Right atrium auricular region (tissue), 2 donors: ENCODE data around the gene ITPKB. TPM values are rescaled to one million over a fixed set of nuclear protein-coding genes. Genes with fewer than 3 reads are reported as not detected.

Experiments
- DNase-seq: peaks from one replicate; pipeline ENCODE4 v3.0.0-alpha.2; 2019; ENCODE audit warnings: low spot score
- H3K27ac ChIP-seq, 2 donors: fragments of 200-600 bp; sonication (generic); 1 replicate in 1 of 2; 2 replicates in 1 of 2; pipeline ENCODE4 v1.5.1; 2016 to 2019
- H3K27me3 ChIP-seq, 2 donors: fragments of 200-600 bp; sonication (generic); one replicate each; pipeline versions ENCODE4 v1.5.1 to v1.6.0; 2017 to 2019
- H3K36me3 ChIP-seq: fragments of 200-600 bp; sonication (generic); one replicate; pipeline ENCODE4 v1.5.1; 2016
- H3K4me1 ChIP-seq, 2 donors: fragments of 200-600 bp; sonication (generic); one replicate each; pipeline versions ENCODE4 v1.5.1 to v1.6.0; 2017 to 2019
- H3K4me3 ChIP-seq, 2 donors: fragments of 200-600 bp; sonication (generic); 1 replicate in 1 of 2; 2 replicates in 1 of 2; pipeline ENCODE4 v1.5.1; 2017 to 2019; ENCODE audit warnings: mild to moderate bottlenecking in 1 of 2, moderate library complexity in 1 of 2
- H3K9me3 ChIP-seq, 2 donors: fragments of 200-600 bp; sonication (generic); one replicate each; pipeline ENCODE4 v1.5.1; 2019
- CTCF ChIP-seq, 2 donors: fragments of 200-600 bp; sonication (generic); IDR thresholded peaks; one replicate each; pipeline ENCODE4 v1.5.1; 2019; ENCODE audit warnings: antibody characterized with exemption in 2 of 2
- total RNA-seq, 2 donors: library from RNA; depleted of rRNA; stranded (reverse); fragments of >200 nt; gene quantifications; one replicate each; pipeline ENCODE4 v1.1.0, GENCODE V29; 2016

The ITPKB gene
- total RNA-seq, 2 donors from 2014 or later: 10.8 to 11.0 TPM

- H3K36me3 ChIP-seq: no peaks in the 10 kb centered on the region
- no peaks in the 10 kb centered on the region for H3K9me3 ChIP-seq
- peaks cover 0 to 53% of the 10 kb centered on the region in 2 donors for H3K4me1 ChIP-seq
- no peak overlapping the region for H3K27ac ChIP-seq
- DNase-seq: no peak
- TF ChIP-seq CTCF (IDR thresholded peaks at IDR 0.05): no peak
- no peak overlapping the region for H3K4me3 ChIP-seq
- H3K27me3 ChIP-seq: no peaks in the 10 kb centered on the region
Measured at GRCh38 chr1:226706684-226707083, 32.4 kb downstream of the ITPKB start.

DNA sequence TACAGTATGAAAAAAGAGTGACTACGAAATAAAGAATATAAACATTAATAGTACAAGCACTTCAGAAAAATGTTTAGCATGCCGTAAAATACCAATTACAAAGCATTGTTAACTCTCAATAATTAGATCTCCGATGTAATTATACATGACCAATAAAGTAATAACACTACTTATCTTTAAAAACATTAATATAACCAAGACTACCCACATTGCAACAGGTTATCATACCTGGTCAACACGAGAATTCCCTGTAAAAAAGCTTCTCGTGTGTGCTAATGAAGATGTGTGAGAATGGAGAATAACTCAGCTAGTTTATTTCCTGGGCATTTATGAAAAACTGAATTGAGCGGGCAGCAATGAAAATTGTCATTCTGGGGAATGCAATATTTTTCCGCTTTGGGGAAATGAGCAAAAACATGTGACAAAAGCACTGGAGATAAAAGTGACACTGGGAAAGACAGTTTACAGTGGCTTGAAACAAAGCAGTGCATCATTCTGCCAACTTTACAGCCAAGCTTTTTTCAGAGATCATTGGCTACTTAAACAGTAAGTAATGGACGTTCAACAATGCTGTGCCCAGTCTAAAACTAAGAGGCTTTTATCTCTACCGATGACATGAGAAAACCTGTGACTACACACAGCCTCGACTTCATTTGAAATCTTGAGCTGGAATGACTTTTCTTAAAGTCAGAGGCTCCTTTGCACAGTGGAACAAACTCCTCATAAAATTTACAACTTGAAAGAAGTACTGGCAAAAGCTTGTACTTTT is 34.7 kb downstream of the ITPKB start:
- Histone ChIP-seq H3K27ac (peak overlapping the region in 1 of 2 donors; percentile 98), H3K27me3 (no peaks in the 10 kb centered on the region), H3K9me3 (no peaks in the 10 kb centered on the region), H3K4me1 (peaks cover 0 to 36% of the 10 kb centered on the region in 2 donors), H3K4me3 (no peak overlapping the region), H3K36me3 (no peaks in the 10 kb centered on the region)
- TF ChIP-seq CTCF (IDR thresholded peaks at IDR 0.05): no peak
- no peak for DNase-seq

DNA sequence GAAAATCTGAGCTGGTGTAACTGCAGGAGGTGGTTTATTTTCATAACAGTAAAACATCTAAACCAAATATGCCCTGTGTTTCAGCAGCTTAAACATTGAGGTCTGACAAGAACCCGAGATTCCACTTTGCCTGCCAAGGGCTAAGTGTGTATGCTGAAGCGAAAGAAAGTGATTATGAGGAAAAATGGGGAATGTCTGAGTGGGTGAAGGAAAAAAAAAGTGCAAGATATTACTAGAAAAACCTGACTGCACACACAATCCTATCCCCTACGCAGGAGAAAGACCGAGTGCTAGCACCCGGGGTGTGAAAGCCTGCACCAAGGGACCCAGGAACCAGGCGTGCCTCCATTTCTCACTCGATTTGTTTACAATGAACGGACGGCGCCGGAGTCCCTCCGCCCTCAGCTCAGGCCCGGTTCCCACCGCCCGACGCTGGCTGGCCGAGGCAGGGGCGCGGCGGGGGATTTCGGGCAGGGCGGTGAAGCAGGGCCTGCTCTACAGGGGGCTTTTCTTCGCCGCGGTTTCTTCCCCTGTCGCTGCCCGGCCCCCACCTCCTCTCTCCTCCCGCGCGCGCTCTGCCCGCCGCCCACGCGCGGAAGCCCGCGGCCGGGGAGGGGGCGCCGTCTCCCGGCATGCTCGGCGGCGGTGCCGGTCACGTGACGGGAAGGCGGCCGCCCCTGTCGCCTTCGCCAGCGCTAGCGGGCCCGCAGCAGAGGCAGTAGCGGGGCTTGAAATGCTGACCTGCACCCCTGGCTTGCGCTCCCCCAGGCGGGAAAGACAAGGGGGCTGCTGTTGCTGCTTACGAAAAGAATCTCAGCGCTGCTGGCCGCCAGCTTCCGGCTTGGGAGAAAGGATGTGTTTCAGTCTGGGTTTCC is 35.9 kb downstream of the ITPKB start:
- no peak for TF ChIP-seq CTCF (IDR thresholded peaks at IDR 0.05)
- DNase-seq: peak; percentile 74
- Histone ChIP-seq H3K4me1 (peaks cover 0 to 32% of the 10 kb centered on the region in 2 donors), H3K9me3 (no peaks in the 10 kb centered on the region), H3K4me3 (peak overlapping the region; percentile 66), H3K27me3 (no peaks in the 10 kb centered on the region), H3K27ac (peak overlapping the region; percentile 96 to 98), H3K36me3 (no peaks in the 10 kb centered on the region)

DNA sequence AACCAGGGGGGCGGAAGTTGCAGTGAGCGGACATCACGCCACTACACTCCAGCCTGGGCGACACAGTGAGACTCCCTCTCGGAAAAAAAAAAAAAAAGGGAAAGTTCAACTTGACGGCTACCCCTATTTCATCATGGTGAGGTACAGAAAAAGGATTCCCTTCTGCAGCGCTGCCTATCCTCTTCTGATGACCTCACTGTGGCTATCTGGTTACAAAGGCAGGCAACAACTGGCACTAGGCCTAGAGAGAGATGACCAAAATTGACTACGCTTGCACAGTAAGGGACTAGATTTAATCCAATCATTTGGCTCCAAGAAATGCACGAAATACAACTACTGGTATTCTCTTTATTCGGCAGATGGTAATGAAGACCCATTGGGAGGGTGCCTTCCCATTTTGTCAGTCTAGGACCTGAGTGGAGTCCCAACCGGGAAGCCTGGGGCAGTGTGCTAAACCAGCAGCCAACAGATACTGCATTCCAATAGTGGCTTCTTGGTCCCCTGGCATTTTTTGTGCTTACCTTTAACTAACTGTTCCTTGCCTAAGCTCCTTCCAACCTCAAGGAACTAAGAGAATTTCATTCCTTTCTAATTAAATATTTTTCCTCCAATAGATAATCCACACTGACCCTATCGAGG is 36.6 kb downstream of the ITPKB start:
- H3K9me3 ChIP-seq: no peaks in the 10 kb centered on the region
- peak overlapping the region; percentile 66 for H3K4me3 ChIP-seq
- no peaks in the 10 kb centered on the region for H3K27me3 ChIP-seq
- H3K36me3 ChIP-seq: no peaks in the 10 kb centered on the region
- peaks cover 0 to 39% of the 10 kb centered on the region in 2 donors for H3K4me1 ChIP-seq
- H3K27ac ChIP-seq: peak overlapping the region; percentile 96 to 98
- DNase-seq: peak; percentile 78
- no peak for TF ChIP-seq CTCF (IDR thresholded peaks at IDR 0.05)

DNA sequence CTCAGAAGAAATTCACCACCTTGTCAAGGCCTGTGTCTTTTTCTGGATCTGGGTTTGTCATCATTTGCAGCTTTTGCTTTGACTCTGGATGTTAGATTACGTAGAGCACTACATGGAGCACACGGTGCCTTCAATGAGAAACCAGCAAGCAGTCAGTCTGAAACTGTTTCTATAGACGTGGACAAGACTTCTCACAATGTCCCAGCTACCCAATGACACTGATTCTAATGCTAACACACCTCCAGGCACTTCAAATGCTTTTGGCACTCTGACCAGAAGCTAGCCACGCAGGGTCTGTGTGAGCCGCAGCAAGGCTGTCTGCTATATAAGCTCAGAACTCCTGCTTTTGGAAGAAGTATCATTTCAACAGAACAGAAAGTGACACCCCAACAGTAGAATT is 38.2 kb downstream of the ITPKB start:
- no peaks in the 10 kb centered on the region for H3K9me3 ChIP-seq
- no peaks in the 10 kb centered on the region for H3K27me3 ChIP-seq
- no peak overlapping the region for H3K4me3 ChIP-seq
- DNase-seq: no peak
- no peaks in the 10 kb centered on the region for H3K36me3 ChIP-seq
- peaks cover 0 to 45% of the 10 kb centered on the region in 2 donors for H3K4me1 ChIP-seq
- no peak overlapping the region for H3K27ac ChIP-seq
- no peak for TF ChIP-seq CTCF (IDR thresholded peaks at IDR 0.05)
